Stomach (tissue), 4 donors: ENCODE data around the gene DLL4.

ENCODE experiments used
- CTCF ChIP-seq, 7 experiments: fragments of 450-650 bp in 4 of 7; fragments of 200-600 bp in 3 of 7; sonication (generic) in 3 of 7; IDR thresholded peaks; one replicate each; pipeline ENCODE4 v1.5.1; 2016 to 2019; ENCODE audit warnings: antibody characterized with exemption in 7 of 7, control low read depth in 2 of 7, mild to moderate bottlenecking in 1 of 7
- EP300 ChIP-seq: sonication (generic); formaldehyde crosslinking; IDR thresholded peaks from one replicate; pipeline ENCODE4 v1.6.1; 2017; ENCODE audit warnings: antibody characterized with exemption
- POLR2AphosphoS5 ChIP-seq, 3 donors: sonication (generic); formaldehyde crosslinking; IDR thresholded peaks; one replicate each; pipeline ENCODE4 v1.6.1; 2016; ENCODE audit warnings: antibody characterized with exemption in 3 of 3

GRCh38 chr15:40914013-40914412, 15.1 kb upstream of the DLL4 start:
- TF ChIP-seq POLR2AphosphoS5 (IDR thresholded peaks at IDR 0.05) (no peak), CTCF (IDR thresholded peaks at IDR 0.05) (no peak), EP300 (no peak)
